HK-2 (cell line): ENCODE results near the gene MRPL49.
"Not testable (repeated sequence)": the region's sequence is repeated elsewhere in the genome, so short reads cannot be mapped to it uniquely, and the experiment has no call there.

Experiments used
- DNase-seq: peaks from one replicate; pipeline ENCODE4 v3.0.0-alpha.2; 2018; ENCODE audit not compliant: unreplicated experiment

Gene MRPL49

DNA sequence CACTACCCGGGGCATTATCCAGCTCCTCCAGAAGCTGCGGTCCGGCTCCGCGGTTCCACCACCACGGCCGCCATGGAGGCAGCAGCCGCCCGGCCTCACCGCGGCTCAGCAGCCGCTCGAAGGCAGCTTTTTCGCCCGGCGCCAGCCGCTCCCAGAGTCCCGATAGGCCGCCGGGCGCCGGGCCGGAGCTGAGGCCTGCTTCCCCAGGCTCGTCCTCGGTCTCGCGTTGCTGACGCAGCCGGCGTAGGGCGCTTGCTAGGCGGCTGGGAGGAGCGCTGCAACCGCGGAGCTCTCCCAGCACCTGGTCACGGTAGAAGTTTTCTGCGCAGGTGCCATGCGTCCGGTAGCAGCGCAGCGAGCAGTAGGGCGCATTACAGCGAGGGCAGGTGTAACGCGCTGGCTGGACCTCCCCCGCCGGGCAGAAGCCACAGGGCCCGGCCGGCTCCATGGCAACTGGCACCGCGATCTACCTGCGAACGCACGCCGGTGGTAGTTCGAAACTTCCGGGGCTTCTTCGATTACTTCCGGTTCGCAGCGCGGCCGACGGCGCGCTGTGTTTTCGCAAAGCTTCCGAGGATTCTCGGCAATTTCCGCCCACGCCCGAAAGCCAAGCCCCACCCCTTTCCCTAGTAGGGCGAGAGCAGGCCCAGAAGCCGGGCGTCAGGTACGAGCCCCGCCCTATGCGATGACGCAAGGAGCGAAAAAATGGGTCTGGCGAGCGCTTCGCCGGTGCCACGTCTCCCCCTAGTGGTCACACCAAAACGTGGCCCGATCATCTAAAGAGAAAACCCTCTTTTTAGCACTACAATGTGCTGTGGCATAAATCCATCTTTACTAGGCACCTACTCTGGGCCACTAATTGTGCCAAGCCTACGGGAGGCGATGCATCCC, 4.7 kb upstream of the MRPL49 start, which contains the start of gene ZNHIT2:
Gene ZNHIT2, minus strand, starts transcription at position 496 of the 891 bp plus-strand sequence. Its CDS starts 48 bp downstream, at position 448.
- DNase-seq: peak; percentile 96

DNA sequence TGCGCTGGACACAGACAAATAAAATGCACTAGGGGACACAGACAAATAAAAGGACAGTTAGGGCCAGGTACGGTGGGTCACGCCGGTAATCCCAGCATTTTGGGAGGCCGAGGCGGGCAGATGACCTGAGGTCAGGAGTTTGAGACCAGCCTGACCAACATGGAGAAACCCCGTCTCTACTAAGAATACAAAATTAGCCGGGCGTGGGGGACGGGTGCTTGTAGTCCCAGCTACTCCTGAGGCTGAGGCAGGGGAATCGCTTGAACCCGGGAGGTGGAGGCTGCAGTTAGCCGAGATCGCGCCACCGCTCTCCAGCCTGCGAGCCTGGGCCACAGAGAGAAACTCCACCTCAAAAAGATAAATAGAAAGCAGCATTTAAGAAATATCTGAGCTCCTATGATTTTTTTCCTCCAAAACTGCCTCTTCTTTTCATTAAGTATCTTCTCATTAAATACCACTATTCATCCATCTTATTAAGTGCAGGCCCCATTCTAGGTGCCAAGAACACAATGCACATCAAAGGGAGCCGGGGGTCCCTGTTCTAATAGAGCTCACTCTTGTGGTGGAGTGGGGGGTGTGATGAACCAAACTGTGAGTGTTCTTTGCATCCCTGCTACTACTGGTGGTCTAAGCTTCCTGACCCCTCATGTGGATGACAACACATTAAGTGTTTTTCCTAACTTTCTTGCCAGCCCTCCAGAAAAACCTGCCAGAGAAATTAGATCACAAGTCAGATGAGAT, 3.9 kb upstream of the MRPL49 start:
- DNase-seq: no peak

DNA sequence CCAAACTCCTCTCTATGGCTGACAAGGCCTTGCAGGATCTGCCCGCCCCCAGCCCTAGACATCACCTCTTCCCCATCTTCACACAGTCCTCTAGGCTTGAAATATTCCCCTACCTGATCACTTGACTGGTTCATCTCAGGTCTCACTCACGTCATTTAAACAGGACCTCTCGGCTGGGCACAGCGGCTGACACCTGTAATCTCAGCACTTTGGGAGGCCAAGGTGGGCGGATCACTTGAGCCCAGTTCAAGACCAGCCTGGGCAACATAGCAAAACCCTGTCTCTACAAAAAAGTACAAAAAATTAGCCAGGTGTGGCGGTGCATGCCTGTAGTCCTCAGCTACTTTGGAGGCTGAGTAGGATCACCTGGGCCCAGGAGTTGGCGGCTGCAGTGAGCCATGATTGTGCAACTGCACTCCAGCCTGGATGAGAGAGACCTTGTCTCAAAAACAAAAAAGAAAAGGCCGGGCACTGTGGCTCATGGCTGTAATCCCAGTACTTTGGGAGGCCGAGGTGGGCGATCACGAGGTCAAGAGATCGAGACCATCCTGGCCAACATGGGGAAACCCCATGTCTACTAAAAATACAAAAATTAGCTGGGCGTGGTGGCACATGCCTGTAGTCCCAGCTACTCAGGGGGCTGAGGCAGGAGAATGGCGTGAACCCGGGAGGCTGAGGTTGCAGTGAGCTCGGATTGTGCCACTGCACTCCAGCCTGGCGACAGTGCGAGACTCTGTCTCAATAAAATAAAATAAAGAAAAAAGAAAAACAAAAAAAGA, 3.0 kb upstream of the MRPL49 start:
- DNase-seq: not testable (repeated sequence)

DNA sequence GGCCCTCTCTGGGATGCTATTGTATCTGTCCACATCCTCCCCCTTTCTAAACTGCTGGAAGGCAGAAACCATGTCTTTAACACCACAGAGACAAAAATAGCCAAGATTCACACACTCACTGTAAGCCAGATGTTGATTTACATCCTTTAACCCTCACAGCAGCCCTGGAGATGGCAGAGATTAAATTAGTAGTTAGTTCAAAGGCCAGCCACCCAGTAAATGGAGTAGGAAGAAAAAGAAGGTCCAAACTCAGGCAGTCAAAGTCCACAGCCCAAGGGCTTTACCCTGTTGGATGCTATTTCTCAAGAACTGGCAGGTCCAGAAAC, 2.5 kb upstream of the MRPL49 start:
- no peak for DNase-seq

DNA sequence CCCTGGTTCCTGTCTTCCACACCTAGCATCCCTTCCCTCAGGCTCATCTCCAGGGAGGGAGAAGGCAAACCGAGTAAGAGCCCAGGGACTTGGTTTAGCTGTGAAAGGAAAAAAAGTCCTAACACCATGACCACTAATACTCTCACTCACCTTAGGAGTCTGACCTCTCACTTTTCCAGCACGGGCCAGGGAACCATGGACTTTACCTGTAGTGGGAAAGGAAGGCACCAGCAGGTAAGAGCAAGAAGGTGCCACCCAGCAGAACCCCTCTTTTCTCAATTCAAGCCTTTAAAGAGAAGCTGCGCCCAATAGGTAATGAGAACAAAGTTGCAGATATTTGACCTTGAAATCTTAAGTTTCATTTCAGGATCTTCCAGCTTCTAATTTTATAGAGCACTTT, 1.3 kb upstream of the MRPL49 start:
- no peak for DNase-seq

DNA sequence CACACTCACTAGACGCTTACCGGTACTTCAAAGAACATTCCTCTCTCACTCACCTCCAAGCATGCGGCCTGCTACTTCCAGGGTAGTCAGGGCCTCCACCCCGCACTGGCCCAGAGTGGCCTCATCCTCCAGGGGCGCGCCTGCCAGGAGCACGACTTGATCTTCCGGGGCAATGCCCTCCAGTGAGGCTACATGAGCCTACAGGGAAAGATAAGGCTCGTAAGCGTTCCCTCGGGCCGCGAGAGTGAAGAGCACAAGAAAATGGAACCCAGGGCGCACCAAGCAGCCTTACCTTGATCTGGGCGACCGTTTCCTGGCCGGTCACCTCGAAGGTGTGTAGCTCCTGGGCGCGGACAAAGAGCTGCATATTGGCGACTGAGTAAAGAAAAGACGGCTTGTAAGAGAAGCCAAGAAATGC, 665 bp upstream of the MRPL49 start:
- DNase-seq: peak; percentile 22

DNA sequence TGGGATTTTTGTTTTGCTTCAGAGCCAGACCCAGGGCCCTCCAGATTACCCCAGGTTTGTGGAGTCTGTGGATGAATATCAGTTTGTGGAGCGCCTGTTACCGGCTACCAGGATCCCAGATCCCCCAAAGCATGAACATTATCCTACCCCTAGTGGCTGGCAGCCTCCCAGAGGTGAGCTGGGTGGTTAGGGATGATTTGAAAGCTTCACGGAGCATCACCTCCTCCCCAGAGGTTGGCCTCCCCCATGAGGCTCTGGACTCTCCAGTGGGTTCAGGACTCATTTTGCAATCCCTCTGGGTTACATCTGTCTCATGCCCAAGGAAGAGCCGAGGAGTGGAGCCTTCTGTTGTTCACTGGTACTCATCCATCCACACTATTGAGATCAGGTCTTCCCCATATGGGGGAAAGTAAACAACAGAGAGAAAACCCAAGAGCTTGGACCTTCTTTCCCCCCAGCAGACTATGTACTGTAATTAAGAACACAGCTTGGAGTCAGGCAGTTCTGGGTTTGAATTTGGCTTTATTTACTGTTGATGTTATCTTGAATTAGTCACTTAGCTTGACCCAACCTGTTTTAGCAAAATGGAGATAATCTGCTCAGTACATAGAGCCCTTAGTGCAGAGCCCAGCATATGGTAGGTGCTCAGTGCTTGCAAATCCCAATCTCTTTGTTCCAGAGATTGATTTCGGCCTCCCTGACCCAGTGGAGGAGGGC, 2.5 kb downstream of the MRPL49 start:
- no peak for DNase-seq

DNA sequence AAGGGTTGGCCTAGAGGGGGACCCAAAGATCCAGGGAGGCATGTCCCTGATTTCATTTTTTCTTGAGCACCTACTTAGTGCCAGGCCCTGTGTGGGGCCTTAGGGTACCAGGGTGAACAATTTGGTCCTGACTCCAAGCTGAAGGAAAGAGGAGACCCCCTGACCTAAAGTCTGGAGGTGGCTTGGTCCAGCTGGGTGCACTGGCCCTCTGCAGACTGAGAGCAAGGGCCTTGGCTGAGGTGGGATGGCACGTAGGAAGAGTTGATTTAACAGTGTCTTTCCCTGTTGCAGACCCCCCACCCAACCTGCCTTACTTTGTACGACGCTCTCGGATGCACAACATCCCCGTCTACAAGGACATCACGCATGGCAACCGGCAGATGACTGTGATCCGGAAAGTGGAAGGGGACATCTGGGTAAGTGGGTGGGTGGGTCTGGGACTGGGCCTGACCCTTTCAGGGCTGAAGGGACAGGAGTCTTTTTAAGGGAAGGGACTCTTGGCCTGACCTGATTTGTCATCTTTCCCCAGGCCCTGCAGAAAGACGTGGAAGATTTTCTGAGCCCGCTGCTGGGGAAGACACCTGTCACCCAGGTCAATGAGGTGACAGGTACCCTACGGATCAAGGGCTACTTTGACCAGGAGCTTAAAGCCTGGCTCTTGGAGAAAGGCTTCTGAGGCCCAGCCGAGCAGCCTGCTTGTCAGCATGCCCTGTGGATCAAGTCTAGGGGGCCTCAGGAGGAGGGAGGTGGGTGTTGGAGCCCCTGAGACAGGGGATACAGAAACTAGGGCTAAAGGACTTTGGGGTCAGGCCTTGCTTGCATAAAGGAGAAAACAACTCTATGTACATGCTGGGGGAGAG, 3.3 kb downstream of the MRPL49 start:
- no peak for DNase-seq

DNA sequence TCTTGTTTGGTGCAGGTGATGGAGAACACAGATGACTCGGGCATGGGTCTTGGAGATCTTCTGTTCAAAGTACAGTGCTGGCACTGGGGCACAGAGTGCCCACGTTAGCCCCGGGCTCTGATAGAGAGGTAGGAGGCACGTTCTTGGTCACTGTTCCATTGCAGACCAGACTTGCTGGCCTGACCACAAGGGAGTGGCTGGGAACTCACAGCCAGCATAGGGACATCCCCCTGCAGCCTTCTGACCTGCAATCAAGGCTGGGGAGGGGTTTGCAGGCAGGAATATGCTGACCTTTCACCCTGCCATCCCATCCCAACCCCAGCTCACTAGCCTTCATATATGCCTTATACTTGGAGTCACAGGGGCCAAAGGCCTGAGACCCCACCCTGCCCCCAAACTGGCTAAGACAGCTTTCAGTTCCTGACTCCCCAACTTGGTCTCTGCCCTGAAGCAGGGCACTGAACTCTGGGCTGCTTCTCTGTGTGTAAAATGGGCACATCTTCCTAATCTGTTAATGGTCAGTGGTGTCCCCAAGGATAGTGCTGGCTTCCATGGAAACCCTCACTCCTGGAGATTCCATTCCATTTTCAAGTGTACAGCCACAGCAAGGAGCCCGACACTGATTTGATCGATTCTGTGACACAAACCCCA, 4.6 kb downstream of the MRPL49 start:
- DNase-seq: no peak

DNA sequence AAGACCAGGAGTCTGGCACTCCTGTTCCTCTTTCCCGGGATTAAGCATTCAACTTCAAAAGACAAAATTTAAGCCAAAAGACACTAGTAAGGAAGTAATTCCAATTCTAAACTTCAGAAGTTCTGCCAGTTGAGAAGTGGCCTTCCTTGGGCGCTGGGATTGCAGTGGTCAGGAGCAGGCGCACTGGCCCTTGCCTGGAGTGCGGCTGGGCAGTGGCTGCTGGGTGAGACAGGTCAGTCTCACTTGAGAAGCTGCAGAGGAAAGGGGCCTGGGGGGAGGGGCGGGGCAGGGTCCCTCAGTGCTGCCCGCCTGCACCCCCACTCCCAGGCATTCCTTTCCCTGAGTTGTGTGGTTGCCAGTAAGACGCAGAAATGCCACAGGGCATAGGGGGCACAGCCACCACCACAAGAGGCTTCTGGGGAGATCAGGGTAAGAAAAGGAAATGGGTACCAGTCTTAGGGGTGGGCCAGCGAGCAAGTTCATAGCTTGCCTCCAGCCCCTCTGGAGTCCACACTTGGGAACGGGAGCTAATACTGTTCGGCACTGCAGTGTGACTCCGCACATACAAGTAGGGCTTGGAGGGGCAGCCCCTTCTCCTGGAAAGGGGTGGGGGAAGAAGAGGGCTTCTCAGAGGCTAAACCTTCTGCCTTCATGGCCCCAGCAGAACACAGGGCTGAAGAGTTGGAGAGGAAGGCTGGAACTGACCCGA, 5.5 kb downstream of the MRPL49 start:
- DNase-seq: no peak

DNA sequence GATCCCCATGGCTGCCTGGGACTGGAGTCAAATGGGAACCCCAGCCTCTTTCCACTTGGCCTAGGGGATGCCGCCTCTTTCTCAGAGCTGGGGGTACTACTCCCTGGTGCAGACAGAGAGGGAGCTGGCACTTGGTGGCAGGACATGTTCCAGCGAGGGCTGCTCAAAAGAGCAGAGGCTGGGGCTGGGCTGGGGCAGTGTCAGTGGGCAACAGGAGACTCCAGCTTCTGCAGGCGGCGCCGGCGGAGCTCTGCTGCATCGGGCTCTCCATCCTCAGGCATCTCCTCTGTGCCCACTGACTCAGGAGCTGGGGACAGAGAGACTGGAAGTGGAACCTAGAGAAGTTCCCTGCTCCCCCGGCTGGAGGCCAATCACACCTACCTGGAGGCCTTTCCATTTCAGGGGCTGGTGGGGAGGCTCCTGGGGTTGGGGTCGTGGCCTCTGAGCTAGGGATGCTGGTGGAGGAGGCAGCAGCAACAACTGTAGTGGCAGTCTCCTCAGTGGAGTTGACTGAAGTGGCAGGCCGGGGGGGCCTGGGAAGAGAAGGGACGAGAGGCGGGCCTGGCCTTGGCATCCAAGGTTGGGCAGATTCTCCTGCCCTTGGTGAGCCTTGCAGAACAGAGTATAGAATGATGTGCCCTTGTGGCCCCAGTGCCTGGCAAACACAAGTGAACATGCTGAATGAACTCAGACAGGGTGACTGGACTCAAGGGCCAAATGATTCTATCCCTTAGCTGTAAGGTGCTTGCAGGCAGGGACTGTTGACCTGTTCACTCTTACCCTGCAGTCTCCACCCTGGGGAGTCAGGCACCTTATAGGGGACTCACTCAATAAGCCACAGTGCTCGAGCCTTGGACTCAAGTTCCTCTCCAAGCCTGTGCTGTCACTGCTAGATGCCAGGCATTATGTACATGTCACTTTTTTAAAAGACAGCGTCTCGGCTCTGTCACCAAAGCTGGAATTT, 6.3 kb downstream of the MRPL49 start:
- no peak for DNase-seq

DNA sequence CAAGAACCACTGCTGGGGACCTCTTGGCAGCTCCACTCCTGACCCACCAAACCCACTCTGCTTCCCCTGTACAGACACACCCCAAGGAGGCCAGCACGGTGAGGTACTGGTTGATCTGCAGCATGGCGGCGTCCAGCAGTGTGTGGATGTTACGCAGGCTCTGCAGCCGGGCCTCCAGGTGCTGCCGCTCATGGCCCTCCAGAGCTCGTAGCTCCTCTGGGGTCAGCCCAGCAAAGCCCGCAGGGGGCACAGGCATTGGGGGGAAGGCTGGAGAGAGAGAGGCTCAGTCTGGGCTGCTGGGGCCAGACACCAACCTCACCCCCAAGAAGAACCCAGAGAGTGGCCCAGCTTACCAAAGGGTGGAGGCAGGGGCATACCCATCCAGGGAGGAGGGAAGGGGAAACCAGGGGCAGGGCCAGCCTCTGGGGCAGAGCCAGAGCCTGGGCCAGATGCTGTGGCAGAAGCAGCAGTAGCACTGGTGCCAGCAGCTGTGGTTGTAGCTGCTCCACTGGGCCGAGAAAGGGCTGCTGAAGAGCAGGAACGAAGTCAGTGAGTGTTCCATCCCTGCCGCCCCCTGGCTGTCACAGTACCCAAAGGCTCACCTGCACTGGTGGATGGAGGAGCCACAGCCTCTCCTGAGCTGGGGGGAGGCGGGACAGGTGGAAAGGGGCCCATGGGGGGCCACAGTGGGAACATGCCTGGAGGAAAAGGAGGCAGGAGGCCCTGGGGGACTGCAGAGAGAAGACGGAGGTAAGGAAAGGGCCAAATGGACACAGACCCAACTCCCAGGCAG, 7.7 kb downstream of the MRPL49 start:
- DNase-seq: no peak

DNA sequence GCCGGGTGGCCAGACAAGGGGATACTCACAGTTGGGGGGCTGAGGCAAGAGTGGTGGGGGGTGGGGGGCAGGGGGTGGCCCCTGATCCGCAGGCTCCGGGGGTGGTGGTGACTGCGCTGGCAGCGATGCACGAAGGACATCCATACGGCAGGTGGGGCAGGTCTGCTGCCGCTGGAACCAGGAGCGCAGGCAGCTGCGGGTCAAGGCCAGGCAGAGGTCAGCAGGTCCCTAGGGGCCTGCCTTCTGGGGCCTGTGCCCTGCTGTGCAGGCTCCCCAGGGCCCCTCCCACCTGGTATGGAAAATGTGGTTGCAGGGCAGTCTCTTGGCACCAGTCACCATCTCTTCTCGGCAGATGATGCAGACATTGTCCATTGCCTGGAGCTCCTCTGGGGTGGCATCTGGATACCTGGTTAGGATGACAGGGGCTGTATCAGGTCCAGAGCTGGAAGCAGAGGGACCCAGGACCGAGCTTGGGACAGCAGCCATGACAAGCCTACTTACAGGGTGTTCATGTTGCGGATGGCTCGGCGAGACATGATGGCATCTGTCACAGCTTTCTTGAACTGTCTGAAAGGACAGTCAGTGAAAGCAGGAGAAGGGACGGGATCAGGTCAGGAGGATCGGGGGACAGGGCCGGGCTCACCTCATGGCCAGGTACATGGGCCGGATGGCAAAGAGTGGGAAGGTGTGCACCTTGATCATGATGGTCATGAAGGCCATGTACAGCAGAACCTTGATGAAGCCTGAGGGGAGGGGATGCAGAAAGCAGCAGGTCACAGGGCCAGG, 8.7 kb downstream of the MRPL49 start:
- no peak for DNase-seq

DNA sequence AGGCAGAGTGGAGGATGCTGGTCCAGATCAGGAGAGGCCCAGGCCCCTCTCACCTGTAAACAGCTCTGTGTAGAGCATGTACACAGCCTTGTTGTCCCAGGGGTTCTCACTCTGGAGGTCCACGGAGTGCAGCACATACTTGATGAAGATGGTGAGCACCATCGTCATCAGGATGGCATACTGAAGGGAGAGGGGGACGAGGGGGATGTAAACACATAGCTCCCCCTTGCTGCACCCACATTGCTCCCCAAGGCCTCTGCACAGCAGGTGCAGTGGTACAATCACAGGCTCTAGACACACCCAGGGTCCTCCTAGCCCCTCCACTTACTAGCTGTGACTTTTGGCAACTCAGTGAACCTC, 9.3 kb downstream of the MRPL49 start:
- no peak for DNase-seq

DNA sequence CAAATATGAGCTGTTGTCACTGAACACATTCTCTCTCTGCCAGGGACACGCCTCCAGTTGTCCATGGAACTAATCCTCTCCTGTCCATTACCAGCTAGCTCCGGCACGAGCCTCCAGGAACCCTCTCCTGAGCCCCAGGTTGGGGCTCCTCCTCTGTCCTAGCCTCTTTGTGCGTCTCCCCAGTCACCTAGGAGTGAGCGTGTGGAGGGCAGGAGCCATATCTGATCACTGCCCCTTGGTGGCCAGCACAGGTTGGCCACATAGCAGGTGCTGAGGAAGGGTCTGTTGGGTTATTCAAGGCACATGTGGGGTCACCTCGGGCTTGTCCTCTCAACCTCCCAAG, 9.7 kb downstream of the MRPL49 start:
- DNase-seq: no peak

DNA sequence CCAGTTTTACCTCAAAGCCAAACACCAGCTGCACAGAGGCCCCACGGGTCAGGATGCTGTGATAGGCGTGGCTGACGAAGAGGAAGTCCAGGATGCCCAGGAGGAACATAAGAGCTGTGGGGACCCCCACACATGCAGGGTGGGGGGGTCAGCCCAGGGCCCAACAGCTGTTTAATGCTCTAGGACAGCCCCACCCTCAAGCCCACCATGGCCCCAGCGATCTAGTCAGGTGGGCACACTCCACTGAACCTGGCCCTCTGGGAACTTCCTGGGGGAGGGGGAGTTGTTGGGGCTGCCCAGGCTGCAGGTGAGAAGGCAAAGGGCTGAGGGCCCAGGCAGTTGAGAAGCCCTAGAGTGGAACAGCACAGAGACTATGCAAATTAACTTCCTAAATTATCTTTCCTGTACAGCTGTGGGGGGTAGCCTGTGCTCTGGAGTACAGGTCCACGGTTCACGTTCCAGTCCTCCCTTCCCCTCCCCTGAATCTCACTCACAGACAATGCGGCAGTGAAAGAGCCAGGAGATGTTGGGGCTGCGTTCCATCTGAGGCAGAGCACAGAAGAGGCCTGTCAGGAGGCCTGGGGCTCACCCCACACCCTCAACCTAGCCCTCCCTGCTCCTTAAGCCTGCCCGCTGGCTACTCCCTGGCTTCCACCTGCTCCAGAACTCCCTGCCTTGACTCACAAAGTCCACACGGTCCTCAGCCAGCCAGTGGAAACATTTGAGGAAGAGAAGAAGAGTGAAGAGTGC, 10.3 kb downstream of the MRPL49 start:
- no peak for DNase-seq
